OCI-LY3 (cell line): ENCODE results near the gene BAIAP2.

Experiments used
- H2AFZ ChIP-seq: fragments of 200-600, 300-600 bp; shearing (Covaris generic); 2 replicates; pipeline ENCODE4 v1.6.0; 2014; ENCODE audit warnings: antibody characterized with exemption, low read depth, low read length
- H3K27ac ChIP-seq: fragments of 200-600, 300-600 bp; sonication (generic); 2 replicates; pipeline ENCODE4 v1.5.1; 2014; ENCODE audit warnings: mild to moderate bottlenecking, low read length, moderate library complexity, mixed read lengths
- H3K27me3 ChIP-seq: fragments of 200-600, 300-600 bp; sonication (generic); 2 replicates; pipeline ENCODE4 v1.6.1; 2014; ENCODE audit warnings: low read depth, low read length, mixed read lengths
- H3K36me3 ChIP-seq: fragments of 200-600, 300-600 bp; sonication (generic); replicated peaks from 2 replicates; pipeline ENCODE3; 2014; ENCODE audit warnings: low read depth, low read length, mixed read lengths
- H3K4me1 ChIP-seq: fragments of 300-600, 200-600 bp; sonication (generic); 2 replicates; pipeline ENCODE4 v1.6.1; 2014; ENCODE audit warnings: low read length, mixed read lengths
- H3K4me2 ChIP-seq: fragments of 200-600, 300-600 bp; sonication (generic); 2 replicates; pipeline ENCODE4 v1.6.1; 2014; ENCODE audit warnings: low read length, mixed read lengths
- H3K4me3 ChIP-seq: fragments of 300-600, 200-600 bp; sonication (generic); 2 replicates; pipeline ENCODE4 v1.5.1; 2014; ENCODE audit warnings: antibody characterized with exemption, mild to moderate bottlenecking, low read length, moderate library complexity
- H3K79me2 ChIP-seq: fragments of 300-600, 200-600 bp; shearing (Covaris generic); 2 replicates; pipeline ENCODE4 v1.6.1; 2014; ENCODE audit warnings: mild to moderate bottlenecking, low read length, mixed read lengths
- H3K9ac ChIP-seq: fragments of 300-600, 200-600 bp; shearing (Covaris generic); 2 replicates; pipeline ENCODE4 v1.6.0; 2014; ENCODE audit warnings: mild to moderate bottlenecking, low read length, moderate library complexity
- H3K9me3 ChIP-seq: fragments of 200-600, 300-600 bp; shearing (Covaris generic); 2 replicates; pipeline ENCODE4 v1.6.1; 2014; ENCODE audit warnings: low read length, mixed read lengths; ENCODE audit not compliant: insufficient read depth
- H4K20me1 ChIP-seq: fragments of 200-600, 300-600 bp; sonication (generic); 2 replicates; pipeline ENCODE4 v1.6.1; 2016; ENCODE audit warnings: low read length, mixed read lengths; ENCODE audit not compliant: insufficient read depth
- CTCF ChIP-seq: fragments of 200-600, 300-600 bp; sonication (generic); IDR thresholded peaks from 2 replicates; pipeline ENCODE4 v1.5.1; 2014; ENCODE audit warnings: antibody characterized with exemption, low read length, low read depth
- EZH2phosphoT487 ChIP-seq: fragments of 200-600 bp; shearing (Covaris generic); IDR thresholded peaks from 2 replicates; pipeline ENCODE4 v1.6.1; 2018; ENCODE audit warnings: antibody characterized with exemption, mixed run types, low read depth

Gene BAIAP2

GRCh38 chr17:81030741-81031565, 4.0 kb upstream of the BAIAP2 start:
- no peaks in the 10 kb centered on the region for H3K36me3 ChIP-seq
- H3K4me3 ChIP-seq = no peak overlapping the region
- no peak overlapping the region for H2AFZ ChIP-seq
- no peaks in the 10 kb centered on the region for H4K20me1 ChIP-seq
- no peak overlapping the region for H3K4me2 ChIP-seq
- no peaks in the 10 kb centered on the region for H3K9me3 ChIP-seq
- H3K9ac ChIP-seq = no peak overlapping the region
- no peaks in the 10 kb centered on the region for H3K79me2 ChIP-seq
- peaks cover 14% of the 10 kb centered on the region for H3K27me3 ChIP-seq
- TF ChIP-seq CTCF (no peak), EZH2phosphoT487 (no peak)
- no peaks in the 10 kb centered on the region for H3K4me1 ChIP-seq
- H3K27ac ChIP-seq = no peak overlapping the region

GRCh38 chr17:81031566-81032550, 3.1 kb upstream of the BAIAP2 start:
- Histone ChIP-seq H4K20me1 (no peaks in the 10 kb centered on the region), H3K4me1 (no peaks in the 10 kb centered on the region)

GRCh38 chr17:81032641-81033480, 2.1 kb upstream of the BAIAP2 start:
- H3K9me3 ChIP-seq = no peaks in the 10 kb centered on the region
- no peak overlapping the region for H3K27ac ChIP-seq
- TF ChIP-seq EZH2phosphoT487 (no peak), CTCF (no peak)
- H2AFZ ChIP-seq = no peak overlapping the region
- no peak overlapping the region for H3K4me2 ChIP-seq
- no peak overlapping the region for H3K4me3 ChIP-seq
- H3K9ac ChIP-seq = no peak overlapping the region
- H3K79me2 ChIP-seq = no peaks in the 10 kb centered on the region
- H3K4me1 ChIP-seq = no peaks in the 10 kb centered on the region
- H4K20me1 ChIP-seq = no peaks in the 10 kb centered on the region
- H3K36me3 ChIP-seq = no peaks in the 10 kb centered on the region
- H3K27me3 ChIP-seq = peaks cover 14% of the 10 kb centered on the region

More at GRCh38 chr17:81031566-81032550, 3.1 kb upstream of the BAIAP2 start:
- H3K27me3 ChIP-seq = peaks cover 14% of the 10 kb centered on the region
- no peak overlapping the region for H2AFZ ChIP-seq
- H3K9me3 ChIP-seq = no peaks in the 10 kb centered on the region
- H3K79me2 ChIP-seq = no peaks in the 10 kb centered on the region
- H3K4me2 ChIP-seq = no peak overlapping the region
- H3K4me3 ChIP-seq = no peak overlapping the region
- no peak overlapping the region for H3K27ac ChIP-seq
- no peak overlapping the region for H3K9ac ChIP-seq
- H3K36me3 ChIP-seq = no peaks in the 10 kb centered on the region
- no peak for TF ChIP-seq CTCF
- no peak for TF ChIP-seq EZH2phosphoT487
